Brain microvascular endothelial cell (primary cell): ENCODE data around the gene AQP7.
A peak's percentile ranks its signal among the peaks of the same experiment; 100 is the strongest.
"Not testable (repeated sequence)": the region's sequence is repeated elsewhere in the genome, so short reads cannot be mapped to it uniquely, and the experiment has no call there.

ENCODE experiments used
- DNase-seq: peaks from one replicate; pipeline ENCODE4 v3.0.0-alpha.2; 2020
- H3K27ac ChIP-seq: fragments of 250-450 bp; sonication (Bioruptor Pico); 2 replicates; pipeline ENCODE4 v1.5.1; 2020; ENCODE audit warnings: mild to moderate bottlenecking, moderate library complexity
- H3K27me3 ChIP-seq: fragments of 250-450 bp; sonication (Bioruptor Pico); replicated peaks from 2 replicates; pipeline ENCODE4 v1.5.1; 2020; ENCODE audit warnings: mild to moderate bottlenecking
- H3K36me3 ChIP-seq: fragments of 250-450 bp; sonication (Bioruptor Pico); replicated peaks from 2 replicates; pipeline ENCODE4 v1.5.1; 2020; ENCODE audit warnings: mild to moderate bottlenecking
- H3K4me3 ChIP-seq: 2 replicates; pipeline ENCODE4 v1.5.1; 2011; ENCODE audit warnings: low read depth, mild to moderate bottlenecking, control low read depth, low read length, moderate library complexity
- in situ Hi-C: cut with HindIII; loops from 2 replicates; pipeline ENCODE4 v1.10.0; 2017; ENCODE audit warnings: low sequenced_read_pairs, low pct_ligation_motif_present
- TF ChIP-seq, protein P1 (sequence below): IDR thresholded peaks from 2 replicates; pipeline ENCODE4 v1.5.1; 2011; ENCODE audit warnings: low read depth, mild to moderate bottlenecking, moderate library complexity, low read length, control low read depth, inconsistent platforms; ENCODE audit errors: missing control alignments

AQP7 gene

DNA sequence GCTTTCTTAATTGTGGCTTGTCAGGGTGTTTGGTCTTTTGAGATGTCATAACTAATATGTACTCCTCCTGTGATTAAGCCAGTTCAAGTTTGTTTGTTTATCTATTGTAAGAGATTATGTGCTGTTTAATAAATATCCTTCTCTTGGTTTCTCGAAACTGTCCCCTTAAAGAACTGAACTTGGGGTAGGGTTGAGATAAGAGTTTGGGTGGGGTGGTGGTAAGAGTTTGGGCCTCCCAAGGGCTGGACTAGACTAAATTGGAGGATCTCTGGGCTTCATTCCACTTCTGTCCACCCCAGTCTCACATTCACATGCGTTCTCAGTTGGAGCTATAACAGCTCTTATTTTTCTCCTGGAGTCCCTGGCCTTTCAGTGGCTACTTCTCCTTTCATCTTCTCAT is 38.2 kb downstream of the AQP7 start:
- no peak for DNase-seq
- H3K27ac ChIP-seq, result no peak overlapping the region
- TF ChIP-seq, protein P1, sequence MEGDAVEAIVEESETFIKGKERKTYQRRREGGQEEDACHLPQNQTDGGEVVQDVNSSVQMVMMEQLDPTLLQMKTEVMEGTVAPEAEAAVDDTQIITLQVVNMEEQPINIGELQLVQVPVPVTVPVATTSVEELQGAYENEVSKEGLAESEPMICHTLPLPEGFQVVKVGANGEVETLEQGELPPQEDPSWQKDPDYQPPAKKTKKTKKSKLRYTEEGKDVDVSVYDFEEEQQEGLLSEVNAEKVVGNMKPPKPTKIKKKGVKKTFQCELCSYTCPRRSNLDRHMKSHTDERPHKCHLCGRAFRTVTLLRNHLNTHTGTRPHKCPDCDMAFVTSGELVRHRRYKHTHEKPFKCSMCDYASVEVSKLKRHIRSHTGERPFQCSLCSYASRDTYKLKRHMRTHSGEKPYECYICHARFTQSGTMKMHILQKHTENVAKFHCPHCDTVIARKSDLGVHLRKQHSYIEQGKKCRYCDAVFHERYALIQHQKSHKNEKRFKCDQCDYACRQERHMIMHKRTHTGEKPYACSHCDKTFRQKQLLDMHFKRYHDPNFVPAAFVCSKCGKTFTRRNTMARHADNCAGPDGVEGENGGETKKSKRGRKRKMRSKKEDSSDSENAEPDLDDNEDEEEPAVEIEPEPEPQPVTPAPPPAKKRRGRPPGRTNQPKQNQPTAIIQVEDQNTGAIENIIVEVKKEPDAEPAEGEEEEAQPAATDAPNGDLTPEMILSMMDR, result no peak
- in situ Hi-C loops, result no loop called here
- no peak overlapping the region for H3K4me3 ChIP-seq
- no peaks in the 10 kb centered on the region for H3K27me3 ChIP-seq
- H3K36me3 ChIP-seq, result peaks cover 32% of the 10 kb centered on the region

GRCh38 chr9:33358641-33359040 is 43.7 kb downstream of the AQP7 start:
- H3K27me3 ChIP-seq, H3K36me3 ChIP-seq, H3K27ac ChIP-seq, H3K4me3 ChIP-seq, DNase-seq, in situ Hi-C loops: not testable (repeated sequence)

- TF ChIP-seq, protein P1, result no peak
- H3K4me3 ChIP-seq, result no peak overlapping the region
- in situ Hi-C loops, result no loop called here
- H3K27me3 ChIP-seq, result no peaks in the 10 kb centered on the region
- H3K36me3 ChIP-seq, result no peaks in the 10 kb centered on the region
- no peak overlapping the region for H3K27ac ChIP-seq
- DNase-seq, result no peak
Observed at GRCh38 chr9:33355933-33356332, 46.4 kb downstream of the AQP7 start.

DNA sequence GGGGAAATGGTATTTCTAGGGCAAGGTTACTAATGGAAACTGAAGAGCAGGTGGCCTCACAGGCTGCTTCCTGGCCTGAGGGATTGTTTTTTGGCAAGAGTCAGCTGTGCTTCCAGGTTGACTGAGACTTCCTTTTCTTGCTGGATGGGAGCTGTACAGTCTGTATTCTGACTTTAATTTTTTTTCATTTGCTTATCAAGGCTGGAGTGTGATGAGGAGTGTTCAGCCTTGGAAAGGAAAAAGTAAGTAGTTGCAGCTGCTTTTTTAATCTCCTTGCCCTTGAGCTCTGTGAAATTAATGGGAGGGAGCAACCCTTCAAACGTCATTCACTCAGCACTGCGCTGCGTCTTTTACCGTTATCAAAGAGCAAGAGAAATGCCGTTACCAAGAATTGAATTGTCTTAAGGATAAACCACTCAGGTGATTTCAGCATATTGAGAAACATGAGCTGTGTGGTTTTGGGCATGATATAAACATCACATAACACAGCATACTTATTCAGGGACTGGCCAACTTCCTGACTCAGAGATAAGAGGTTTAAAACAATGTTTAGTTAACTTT is 47.6 kb downstream of the AQP7 start:
- in situ Hi-C loops, result no loop called here
- no peak overlapping the region for H3K27ac ChIP-seq
- H3K27me3 ChIP-seq, result no peaks in the 10 kb centered on the region

DNA sequence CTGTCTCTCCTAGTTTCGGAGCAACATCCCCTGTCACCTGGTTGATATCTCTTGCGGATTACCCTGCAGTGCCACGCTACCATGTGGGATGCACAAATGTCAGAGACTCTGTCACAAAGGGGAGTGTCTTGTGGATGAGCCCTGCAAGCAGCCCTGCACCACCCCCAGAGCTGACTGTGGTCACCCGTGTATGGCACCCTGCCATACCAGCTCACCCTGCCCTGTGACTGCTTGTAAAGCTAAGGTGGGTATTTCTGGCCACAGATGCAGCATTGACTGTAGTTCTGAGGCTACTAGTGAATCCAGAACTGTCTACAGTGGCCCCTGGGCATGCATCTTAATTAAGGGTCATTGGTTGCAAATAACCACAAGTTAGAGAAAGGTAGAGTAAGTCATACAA is 50.8 kb downstream of the AQP7 start:
- Histone ChIP-seq H3K27ac (no peak overlapping the region), H3K36me3 (peaks cover 23% of the 10 kb centered on the region), H3K4me3 (no peak overlapping the region), H3K27me3 (no peaks in the 10 kb centered on the region)
- in situ Hi-C loops, result no loop called here
- no peak for DNase-seq
- TF ChIP-seq, protein P1, result no peak

More for the DNA sequence above, 47.6 kb downstream of the AQP7 start:
- TF ChIP-seq, protein P1, result no peak
- no peaks in the 10 kb centered on the region for H3K36me3 ChIP-seq
- no peak overlapping the region for H3K4me3 ChIP-seq
- peak; percentile 49 for DNase-seq

GRCh38 chr9:33350310-33350709 is 52.1 kb downstream of the AQP7 start:
- peaks cover 35% of the 10 kb centered on the region for H3K36me3 ChIP-seq
- in situ Hi-C loops, result no loop called here
- TF ChIP-seq, protein P1, result no peak
- peak overlapping the region; percentile 13 for H3K27ac ChIP-seq
- no peaks in the 10 kb centered on the region for H3K27me3 ChIP-seq
- peak; percentile 16 for DNase-seq
- no peak overlapping the region for H3K4me3 ChIP-seq
